HG03521 (cell line): ENCODE results near the gene SPATS2.
"Not testable (repeated sequence)": the region's sequence is repeated elsewhere in the genome, so short reads cannot be mapped to it uniquely, and the experiment has no call there.

Source experiments
- ATAC-seq: cut with Tn5 transposase; IDR thresholded peaks from one replicate; pipeline ENCODE4 v1.9.1; 2021; ENCODE audit warnings: mild to moderate bottlenecking, moderate library complexity; ENCODE audit not compliant: unreplicated experiment

The SPATS2 gene

GRCh38 chr12:49349266-49349665, 18.0 kb upstream of the SPATS2 start:
- ATAC-seq: no peak

GRCh38 chr12:49352351-49352750, 14.9 kb upstream of the SPATS2 start:
- no peak for ATAC-seq

GRCh38 chr12:49355913-49356312, 11.3 kb upstream of the SPATS2 start:
- ATAC-seq: no peak

GRCh38 chr12:49357103-49357678, 10.1 kb upstream of the SPATS2 start:
- ATAC-seq: no peak

- ATAC-seq: no peak
Measured at GRCh38 chr12:49358483-49359141, 8.7 kb upstream of the SPATS2 start.

- ATAC-seq: no peak
Measured at GRCh38 chr12:49359671-49360070, 7.6 kb upstream of the SPATS2 start.

- no peak for ATAC-seq
Measured at GRCh38 chr12:49362077-49362476, 5.2 kb upstream of the SPATS2 start.

GRCh38 chr12:49364989-49365388, 2.3 kb upstream of the SPATS2 start:
- ATAC-seq: no peak

GRCh38 chr12:49365542-49365941, 1.7 kb upstream of the SPATS2 start:
- no peak for ATAC-seq

- ATAC-seq: no peak
Measured at GRCh38 chr12:49366096-49366651, 1.1 kb upstream of the SPATS2 start.

GRCh38 chr12:49366652-49367380, 446 bp upstream of the SPATS2 start:
- peak; percentile 68 for ATAC-seq

- no peak for ATAC-seq
Measured at GRCh38 chr12:49368240-49368600, 958 bp downstream of the SPATS2 start.

- peak; percentile 34 for ATAC-seq
Measured at GRCh38 chr12:49369411-49370145, 2.3 kb downstream of the SPATS2 start.

GRCh38 chr12:49370539-49370938, 3.3 kb downstream of the SPATS2 start:
- no peak for ATAC-seq

GRCh38 chr12:49375406-49375805, 8.1 kb downstream of the SPATS2 start:
- no peak for ATAC-seq

GRCh38 chr12:49377386-49377785, 10.1 kb downstream of the SPATS2 start:
- no peak for ATAC-seq

- ATAC-seq: not testable (repeated sequence)
Measured at GRCh38 chr12:49380184-49380583, 12.9 kb downstream of the SPATS2 start.

GRCh38 chr12:49388682-49389386, 21.6 kb downstream of the SPATS2 start:
- ATAC-seq: no peak

- no peak for ATAC-seq
Measured at GRCh38 chr12:49389387-49389703, 22.1 kb downstream of the SPATS2 start.

GRCh38 chr12:49397000-49397399, 29.7 kb downstream of the SPATS2 start:
- ATAC-seq: no peak

GRCh38 chr12:49400304-49400703, 33.0 kb downstream of the SPATS2 start:
- no peak for ATAC-seq
